ENCODE data around the gene RIPPLY3. TPM values are rescaled to one million over a fixed set of nuclear protein-coding genes. Genes with fewer than 3 reads are reported as not detected.
"Not testable (repeated sequence)": the region's sequence is repeated elsewhere in the genome, so short reads cannot be mapped to it uniquely, and the experiment has no call there.

Gene RIPPLY3
- total and polyA plus RNA-seq, 2 donors (not counting 3 experiments of a cell fraction or from before 2014, with no cell fraction given) = 0.03 TPM; not detected in 1

GRCh38 chr21:37047079-37047478, 40.6 kb downstream of the RIPPLY3 start:
- no TSS peak for BruUV-seq (replicated peaks)
- CTCF ChIA-PET = interaction anchor here (1.5 kb wide), 1 partner anchor 9 kb away, joined by 3 read pairs; no protein-coding TSS in a partner anchor

DNA sequence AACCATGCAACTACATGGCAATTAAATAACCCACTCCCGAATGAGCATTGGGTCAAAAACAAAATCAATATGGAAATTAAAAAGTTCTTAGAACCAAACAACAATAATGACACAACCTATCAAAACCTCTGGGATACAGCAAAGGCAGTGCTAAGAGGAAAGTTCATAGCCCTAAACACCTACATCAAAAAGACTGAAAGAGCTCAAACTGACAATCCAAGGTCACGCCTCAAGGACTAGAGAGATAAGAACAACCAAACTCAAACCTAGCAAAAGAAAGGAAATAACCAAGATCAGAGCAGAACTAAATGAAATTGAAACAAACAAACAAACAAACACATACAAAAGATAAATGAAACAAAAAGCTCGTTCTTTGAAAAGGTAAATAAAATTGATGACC, 43.2 kb downstream of the RIPPLY3 start:
- POLR2A ChIA-PET; intact Hi-C loops (cut with micrococcal nuclease); H3K4me1 ChIP-seq (ENCODE audit: control insufficient read depth, extremely low read depth, insufficient read depth, low read length); H3K4me3 ChIP-seq (replicated peaks in 1 of 3; ENCODE audit: insufficient read depth in 1 of 3, low read depth in 1 of 3, low read length in 3 of 3); DNase-seq (ENCODE audit: low read depth, low spot score); BruUV-seq (replicated peaks); H4K20me1 ChIP-seq (replicated peaks; ENCODE audit: control insufficient read depth, extremely low read depth, insufficient read depth, low read length); H3K9me3 ChIP-seq (replicated peaks; ENCODE audit: control insufficient read depth, insufficient read depth, low read length); H3K9ac ChIP-seq (replicated peaks; ENCODE audit: extremely low read depth, insufficient read depth, low read length); H3K36me3 ChIP-seq (ENCODE audit: control insufficient read depth in 2 of 2, extremely low read depth in 1 of 2, insufficient read depth in 2 of 2, low read length in 2 of 2); H3K9me1 ChIP-seq (replicated peaks; ENCODE audit: control insufficient read depth, extremely low read depth, insufficient read depth, low read length); H2AFZ ChIP-seq (ENCODE audit: low read depth, low read length); H3K4me2 ChIP-seq (ENCODE audit: insufficient read depth, low read length); dilution Hi-C loops (cut with MboI; ENCODE audit: extremely low pct_ligation_motif_present, low sequenced_read_pairs); H3K79me2 ChIP-seq (ENCODE audit: control insufficient read depth, insufficient read depth, low read length); FAIRE-seq; H3K27ac ChIP-seq (ENCODE audit: insufficient read depth, low read depth, low read length): not testable (repeated sequence)
- H3K27me3 ChIP-seq (ENCODE audit: control insufficient read depth in 2 of 2, insufficient read depth in 2 of 2, low read length in 2 of 2) = peaks cover 2 to 11% of the 10 kb centered on the region in 2 experiments
- CTCF ChIA-PET = interaction anchor here (1.1 kb wide), 1 partner anchor 9 kb away, joined by 3 read pairs; no protein-coding TSS in a partner anchor

More at GRCh38 chr21:37047079-37047478, 40.6 kb downstream of the RIPPLY3 start:
- Histone ChIP-seq H3K4me2 (ENCODE audit: insufficient read depth, low read length) (no peak overlapping the region), H3K9me3 (replicated peaks; ENCODE audit: control insufficient read depth, insufficient read depth, low read length) (no peaks in the 10 kb centered on the region), H3K27ac (ENCODE audit: insufficient read depth, low read depth, low read length) (no peak overlapping the region), H3K9ac (replicated peaks; ENCODE audit: extremely low read depth, insufficient read depth, low read length) (no peak overlapping the region), H3K9me1 (replicated peaks; ENCODE audit: control insufficient read depth, extremely low read depth, insufficient read depth, low read length) (no peaks in the 10 kb centered on the region), H3K4me3 (replicated peaks in 1 of 3; ENCODE audit: insufficient read depth in 1 of 3, low read depth in 1 of 3, low read length in 3 of 3) (no peak overlapping the region), H4K20me1 (replicated peaks; ENCODE audit: control insufficient read depth, extremely low read depth, insufficient read depth, low read length) (no peaks in the 10 kb centered on the region), H2AFZ (ENCODE audit: low read depth, low read length) (no peak overlapping the region), H3K4me1 (ENCODE audit: control insufficient read depth, extremely low read depth, insufficient read depth, low read length) (no peaks in the 10 kb centered on the region), H3K79me2 (ENCODE audit: control insufficient read depth, insufficient read depth, low read length) (no peaks in the 10 kb centered on the region), H3K27me3 (ENCODE audit: control insufficient read depth in 2 of 2, insufficient read depth in 2 of 2, low read length in 2 of 2) (peaks cover 2 to 3% of the 10 kb centered on the region in 2 experiments), H3K36me3 (ENCODE audit: control insufficient read depth in 2 of 2, extremely low read depth in 1 of 2, insufficient read depth in 2 of 2, low read length in 2 of 2) (no peaks in the 10 kb centered on the region)
- TF ChIP-seq POLR2AphosphoS5 (IDR thresholded peaks at IDR 0.05; ENCODE audit: insufficient read depth, low read depth, low read length) (no peak), EZH2 (IDR thresholded peaks at IDR 0.05; ENCODE audit: borderline replicate concordance, low read depth, low read length, severe bottlenecking) (no peak), CTCF (IDR thresholded peaks at IDR 0.05; ENCODE audit: extremely low read depth in 1 of 2, insufficient read depth in 1 of 2, low read depth in 1 of 2, low read length in 2 of 2) (no peak), MAX (IDR thresholded peaks at IDR 0.05; ENCODE audit: insufficient read depth, insufficient read length) (no peak), GATA2 (IDR thresholded peaks at IDR 0.05; ENCODE audit: insufficient read depth, insufficient read length, low read depth, low read length) (no peak), POLR2A (IDR thresholded peaks at IDR 0.05; ENCODE audit: low read depth, low read length) (no peak)
- intact Hi-C loops (cut with micrococcal nuclease) (no loop called here), dilution Hi-C loops (cut with MboI; ENCODE audit: extremely low pct_ligation_motif_present, low sequenced_read_pairs) (no loop called here)
- POLR2A ChIA-PET = no interaction called here
- FAIRE-seq (no peak), DNase-seq (ENCODE audit: low read depth, low spot score) (no peak)
